A673 (cell line): ENCODE results near the gene TMED6. TPM values are rescaled to one million over a fixed set of nuclear protein-coding genes. Genes with fewer than 3 reads are reported as not detected.

Source experiments
- BruUV-seq: library from RNA; stranded (reverse); fragments of 400-500 nt; replicated peaks from 2 replicates; lab custom pipeline; 2021; lab: Mats Ljungman, UMichigan
- CTCF ChIA-PET: fragments of 300-600 bp; sonication (Branson Sonifier 250); formaldehyde crosslinking; loops from one replicate; lab custom pipeline; 2022; ENCODE audit warnings: antibody characterized with exemption; lab: Charles Lee
- POLR2A ChIA-PET: fragments of 300-600 bp; sonication (Branson Sonifier 250); formaldehyde crosslinking; loops from one replicate; lab custom pipeline; 2022; ENCODE audit warnings: antibody characterized with exemption; ENCODE audit not compliant: low non-redundant PET; lab: Charles Lee
- DNase-seq: peaks from one replicate; pipeline ENCODE4 v3.0.0-alpha.2; 2015; ENCODE audit warnings: low spot score
- H3K27ac ChIP-seq: fragments of 200-600 bp; sonication (generic); 2 replicates; pipeline ENCODE4 v1.5.1; 2016; ENCODE audit warnings: mixed run types, low read depth, mild to moderate bottlenecking, mixed read lengths, antibody characterized with exemption, low read length; ENCODE audit not compliant: poor library complexity, severe bottlenecking
- H3K27me3 ChIP-seq: fragments of 200-600 bp; sonication (generic); replicated peaks from 2 replicates; pipeline ENCODE4 v1.6.1; 2017; ENCODE audit warnings: mixed run types, low read depth, mild to moderate bottlenecking, mixed read lengths, antibody characterized with exemption, low read length; ENCODE audit not compliant: insufficient read depth, poor library complexity
- H3K36me3 ChIP-seq: fragments of 200-600 bp; sonication (generic); 2 replicates; pipeline ENCODE4 v1.6.1; 2016; ENCODE audit warnings: mixed run types, mild to moderate bottlenecking, mixed read lengths, antibody characterized with exemption, low read length; ENCODE audit not compliant: insufficient read depth, poor library complexity, severe bottlenecking
- H3K4me1 ChIP-seq: fragments of 200-600 bp; sonication (generic); 2 replicates; pipeline ENCODE4 v1.6.1; 2017; ENCODE audit warnings: mixed run types, mild to moderate bottlenecking, mixed read lengths, antibody characterized with exemption, low read length; ENCODE audit not compliant: insufficient read depth, poor library complexity, severe bottlenecking
- H3K4me3 ChIP-seq: fragments of 200-600 bp; sonication (generic); 2 replicates; pipeline ENCODE4 v1.5.1; 2016; ENCODE audit warnings: low read depth, mixed run types, mild to moderate bottlenecking, mixed read lengths, low read length; ENCODE audit not compliant: poor library complexity, severe bottlenecking
- H3K9me3 ChIP-seq: fragments of 200-600 bp; sonication (generic); 2 replicates; pipeline ENCODE4 v1.6.1; 2016; ENCODE audit warnings: mixed run types, low read depth, mild to moderate bottlenecking, mixed read lengths, antibody characterized with exemption, low read length; ENCODE audit not compliant: poor library complexity, severe bottlenecking
- EZH2 ChIP-seq: fragments of 200-600 bp; sonication (generic); IDR thresholded peaks from 2 replicates; pipeline ENCODE4 v1.6.1; 2017; ENCODE audit warnings: borderline replicate concordance, low read depth, mild to moderate bottlenecking, mixed read lengths, antibody characterized with exemption, low read length; ENCODE audit not compliant: poor library complexity, severe bottlenecking
- intact Hi-C: fragments of 100-400 bp; cut with micrococcal nuclease; formaldehyde crosslinking; loops from one replicate; pipeline ENCODE4 v1.10.0; 2022; ENCODE audit not compliant: unreplicated experiment
- total RNA-seq: library from RNA; stranded (reverse); gene quantifications from 2 replicates; pipeline ENCODE4 v1.2.3, GENCODE V29; 2021
- TF ChIP-seq, protein P1 (sequence below): fragments of 300-800, 200-600 bp; sonication (generic); conservative IDR thresholded peaks from 2 replicates; pipeline ENCODE4 v1.5.1; 2017; ENCODE audit warnings: low read depth, mild to moderate bottlenecking, antibody characterized with exemption, low read length, moderate library complexity, mixed read lengths

The TMED6 gene
- total RNA-seq, 1 experiment from 2014 or later = 1.8 TPM

DNA sequence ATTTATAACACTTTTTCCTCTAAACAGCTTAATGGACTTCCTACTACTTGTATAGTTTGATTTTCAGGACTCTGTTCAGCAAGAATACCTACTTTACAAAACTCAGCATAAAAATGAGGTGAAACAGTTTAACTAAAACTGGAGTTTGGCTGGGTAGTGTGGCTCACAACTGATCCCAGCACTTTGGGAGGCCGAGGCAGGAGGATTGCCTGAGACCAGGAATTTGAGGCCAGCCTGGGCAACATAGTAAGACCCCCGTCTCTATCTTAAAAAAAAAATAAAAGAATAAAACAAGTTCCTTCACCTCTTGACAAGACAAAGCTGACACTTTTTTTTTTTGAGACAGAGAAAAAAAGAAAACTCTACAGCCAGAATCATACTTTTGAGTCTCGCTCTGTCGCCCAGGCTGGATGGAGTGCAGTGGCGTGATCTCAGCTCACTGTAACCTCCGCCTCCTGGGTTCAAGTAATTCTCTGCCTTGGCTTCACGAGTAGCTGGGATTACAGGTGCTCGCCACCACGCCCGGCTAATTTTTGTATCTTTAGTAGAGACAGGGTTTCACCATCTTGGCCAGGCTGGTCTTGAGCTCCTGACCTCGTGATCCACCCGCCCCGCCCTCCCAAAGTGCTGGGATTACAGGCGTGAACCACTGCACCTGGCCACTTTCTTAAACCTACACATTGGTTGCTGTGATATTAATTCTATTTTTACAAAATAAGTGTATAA, 23.8 kb downstream of the TMED6 start:
- CTCF ChIA-PET = no interaction called here
- no peak for DNase-seq
- Histone ChIP-seq H3K27me3 (no peaks in the 10 kb centered on the region), H3K4me1 (peaks cover 18% of the 10 kb centered on the region), H3K27ac (no peak overlapping the region), H3K4me3 (peak overlapping the region; percentile 69), H3K36me3 (peaks cover 53% of the 10 kb centered on the region), H3K9me3 (no peaks in the 10 kb centered on the region)
- TF ChIP-seq EZH2 = no peak
- TF ChIP-seq, protein P1, sequence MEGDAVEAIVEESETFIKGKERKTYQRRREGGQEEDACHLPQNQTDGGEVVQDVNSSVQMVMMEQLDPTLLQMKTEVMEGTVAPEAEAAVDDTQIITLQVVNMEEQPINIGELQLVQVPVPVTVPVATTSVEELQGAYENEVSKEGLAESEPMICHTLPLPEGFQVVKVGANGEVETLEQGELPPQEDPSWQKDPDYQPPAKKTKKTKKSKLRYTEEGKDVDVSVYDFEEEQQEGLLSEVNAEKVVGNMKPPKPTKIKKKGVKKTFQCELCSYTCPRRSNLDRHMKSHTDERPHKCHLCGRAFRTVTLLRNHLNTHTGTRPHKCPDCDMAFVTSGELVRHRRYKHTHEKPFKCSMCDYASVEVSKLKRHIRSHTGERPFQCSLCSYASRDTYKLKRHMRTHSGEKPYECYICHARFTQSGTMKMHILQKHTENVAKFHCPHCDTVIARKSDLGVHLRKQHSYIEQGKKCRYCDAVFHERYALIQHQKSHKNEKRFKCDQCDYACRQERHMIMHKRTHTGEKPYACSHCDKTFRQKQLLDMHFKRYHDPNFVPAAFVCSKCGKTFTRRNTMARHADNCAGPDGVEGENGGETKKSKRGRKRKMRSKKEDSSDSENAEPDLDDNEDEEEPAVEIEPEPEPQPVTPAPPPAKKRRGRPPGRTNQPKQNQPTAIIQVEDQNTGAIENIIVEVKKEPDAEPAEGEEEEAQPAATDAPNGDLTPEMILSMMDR = no peak
- intact Hi-C loops = no loop called here
- BruUV-seq = no TSS peak
- POLR2A ChIA-PET = no interaction called here

DNA sequence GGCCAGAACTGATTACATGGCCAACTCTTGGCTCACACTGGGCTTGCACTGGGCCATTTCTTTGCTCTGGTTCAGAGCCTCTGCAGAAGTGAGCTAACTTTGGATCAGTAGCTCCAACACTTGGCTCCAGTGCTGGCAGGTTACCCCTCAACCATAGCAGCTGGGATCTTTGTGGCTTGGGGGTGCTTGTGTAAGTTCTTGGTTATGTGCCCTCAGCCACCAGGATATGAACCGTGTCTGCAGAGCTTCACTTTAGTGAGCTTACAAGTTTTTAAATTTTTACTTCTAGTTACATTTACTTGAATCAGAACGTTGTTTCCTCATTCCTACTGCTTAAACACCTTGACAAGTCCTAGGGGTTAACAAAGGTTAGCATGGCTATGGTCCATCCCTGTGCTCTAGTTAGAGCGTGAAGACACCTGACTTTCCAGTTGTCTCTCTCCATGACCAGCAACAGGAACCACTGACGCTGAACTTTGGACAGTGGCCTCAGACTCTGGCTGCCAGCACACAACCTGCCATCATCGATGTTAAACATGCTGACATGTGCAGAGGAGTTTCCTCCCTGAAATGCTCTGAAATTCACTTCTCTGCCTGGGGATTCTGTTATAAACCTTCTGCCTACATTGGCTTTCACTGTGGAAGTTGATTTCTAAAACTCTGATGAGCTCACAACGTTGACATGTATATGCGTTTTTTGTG, 25.3 kb downstream of the TMED6 start:
- BruUV-seq = TSS peak; percentile 3
- Histone ChIP-seq H3K9me3 (no peaks in the 10 kb centered on the region), H3K4me1 (peaks cover 18% of the 10 kb centered on the region), H3K27me3 (no peaks in the 10 kb centered on the region), H3K27ac (peak overlapping the region; percentile 24), H3K4me3 (no peak overlapping the region), H3K36me3 (peaks cover 58% of the 10 kb centered on the region)
- ChIA-PET CTCF (no interaction called here), POLR2A (interaction anchor here (0.6 kb wide), 2 partner anchors 795 to 962 kb away, joined by 4 to 7 read pairs; no protein-coding TSS in a partner anchor)
- DNase-seq = no peak
- intact Hi-C loops = no loop called here
- TF ChIP-seq, protein P1 = no peak
- no peak for TF ChIP-seq EZH2

DNA sequence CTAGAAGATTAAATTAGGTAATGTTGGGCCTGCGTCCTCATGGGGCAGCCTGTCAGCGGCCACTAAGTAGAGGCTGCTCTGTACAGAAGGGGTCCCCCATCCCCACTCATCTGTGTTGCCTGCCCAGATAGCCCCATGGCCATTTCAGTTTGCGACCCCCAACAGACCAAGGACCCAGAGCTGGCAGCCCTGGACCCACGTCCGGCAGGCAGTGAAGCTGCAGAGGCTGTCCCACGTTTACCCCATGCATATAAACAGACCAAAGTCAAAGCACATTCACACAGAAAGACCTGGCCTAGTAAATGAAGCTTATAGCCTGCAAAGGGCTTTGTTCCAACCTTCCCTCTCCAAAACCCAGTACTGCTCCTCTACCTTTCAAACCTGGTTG, 25.8 kb downstream of the TMED6 start:
- Histone ChIP-seq H3K27me3 (no peaks in the 10 kb centered on the region), H3K4me3 (no peak overlapping the region), H3K27ac (peak overlapping the region; percentile 24), H3K9me3 (no peaks in the 10 kb centered on the region), H3K4me1 (peaks cover 18% of the 10 kb centered on the region), H3K36me3 (peaks cover 63% of the 10 kb centered on the region)
- TF ChIP-seq, protein P1 = no peak
- TF ChIP-seq EZH2 = no peak
- intact Hi-C loops = no loop called here
- ChIA-PET CTCF (no interaction called here), POLR2A (interaction anchor here (0.6 kb wide), 2 partner anchors 795 to 962 kb away, joined by 4 to 7 read pairs; no protein-coding TSS in a partner anchor)
- BruUV-seq = no TSS peak
- DNase-seq = no peak
